IMR-90 (cell line): ENCODE results near the gene GNG8.

Experiments used
- BHLHE40 ChIP-seq: fragments of 150-350 bp; IDR thresholded peaks from 2 replicates; pipeline ENCODE4 v1.6.1; 2016; ENCODE audit warnings: mild to moderate bottlenecking, low read depth, low read length
- CEBPB ChIP-seq: IDR thresholded peaks from 2 replicates; pipeline ENCODE4 v1.6.1; 2012; ENCODE audit warnings: low read depth, low read length, improper control_type of control experiment
- MAFK ChIP-seq: IDR thresholded peaks from 2 replicates; pipeline ENCODE4 v1.6.1; 2012; ENCODE audit warnings: low read depth, low read length, improper control_type of control experiment
- MAZ ChIP-seq: IDR thresholded peaks from 2 replicates; pipeline ENCODE4 v1.6.1; 2012; ENCODE audit warnings: low read depth, mild to moderate bottlenecking, low read length, improper control_type of control experiment, moderate library complexity, borderline replicate concordance
- TF ChIP-seq, protein P1 (sequence below): conservative IDR thresholded peaks from 2 replicates; pipeline ENCODE4 v1.5.1; 2012; ENCODE audit warnings: mild to moderate bottlenecking, low read depth, low read length, improper control_type of control experiment
- TF ChIP-seq, protein P2 (sequence below): fragments of 150-350 bp; IDR thresholded peaks from 2 replicates; pipeline ENCODE4 v1.6.1; 2017; ENCODE audit warnings: mild to moderate bottlenecking, antibody characterized with exemption, low read length, low read depth

DNA sequence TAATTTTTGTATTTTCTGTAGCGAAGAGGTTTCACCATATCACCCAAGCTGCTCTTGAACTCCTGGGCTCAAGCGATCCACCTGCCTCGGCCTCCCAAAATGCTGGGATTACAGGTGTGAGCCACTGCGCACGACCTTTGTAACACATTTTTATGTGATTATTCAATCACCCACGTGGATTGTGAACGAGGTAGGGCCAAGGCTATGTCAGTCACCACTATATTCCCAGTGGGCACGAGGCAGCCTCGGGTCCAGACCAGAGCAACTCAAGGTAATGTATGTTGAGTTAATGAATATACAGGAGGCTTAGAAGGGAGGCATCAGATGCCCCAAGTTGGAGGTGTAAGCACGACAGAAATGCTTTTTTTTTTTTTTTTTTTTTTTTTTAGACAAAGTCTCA lies 20.0 kb downstream of the GNG8 start:
- TF ChIP-seq, protein P1, sequence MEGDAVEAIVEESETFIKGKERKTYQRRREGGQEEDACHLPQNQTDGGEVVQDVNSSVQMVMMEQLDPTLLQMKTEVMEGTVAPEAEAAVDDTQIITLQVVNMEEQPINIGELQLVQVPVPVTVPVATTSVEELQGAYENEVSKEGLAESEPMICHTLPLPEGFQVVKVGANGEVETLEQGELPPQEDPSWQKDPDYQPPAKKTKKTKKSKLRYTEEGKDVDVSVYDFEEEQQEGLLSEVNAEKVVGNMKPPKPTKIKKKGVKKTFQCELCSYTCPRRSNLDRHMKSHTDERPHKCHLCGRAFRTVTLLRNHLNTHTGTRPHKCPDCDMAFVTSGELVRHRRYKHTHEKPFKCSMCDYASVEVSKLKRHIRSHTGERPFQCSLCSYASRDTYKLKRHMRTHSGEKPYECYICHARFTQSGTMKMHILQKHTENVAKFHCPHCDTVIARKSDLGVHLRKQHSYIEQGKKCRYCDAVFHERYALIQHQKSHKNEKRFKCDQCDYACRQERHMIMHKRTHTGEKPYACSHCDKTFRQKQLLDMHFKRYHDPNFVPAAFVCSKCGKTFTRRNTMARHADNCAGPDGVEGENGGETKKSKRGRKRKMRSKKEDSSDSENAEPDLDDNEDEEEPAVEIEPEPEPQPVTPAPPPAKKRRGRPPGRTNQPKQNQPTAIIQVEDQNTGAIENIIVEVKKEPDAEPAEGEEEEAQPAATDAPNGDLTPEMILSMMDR: no peak
- TF ChIP-seq, protein P2, sequence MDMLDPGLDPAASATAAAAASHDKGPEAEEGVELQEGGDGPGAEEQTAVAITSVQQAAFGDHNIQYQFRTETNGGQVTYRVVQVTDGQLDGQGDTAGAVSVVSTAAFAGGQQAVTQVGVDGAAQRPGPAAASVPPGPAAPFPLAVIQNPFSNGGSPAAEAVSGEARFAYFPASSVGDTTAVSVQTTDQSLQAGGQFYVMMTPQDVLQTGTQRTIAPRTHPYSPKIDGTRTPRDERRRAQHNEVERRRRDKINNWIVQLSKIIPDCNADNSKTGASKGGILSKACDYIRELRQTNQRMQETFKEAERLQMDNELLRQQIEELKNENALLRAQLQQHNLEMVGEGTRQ: no peak
- TF ChIP-seq MAZ (no peak), BHLHE40 (no peak), MAFK (no peak), CEBPB (no peak)
